Activated CD4-positive, alpha-beta T cell treated with anti-CD3 and anti-CD28 coated beads for 36 hours (primary cell): ENCODE measurements around the gene YPEL4. TPM values are rescaled to one million over a fixed set of nuclear protein-coding genes. Genes with fewer than 3 reads are reported as not detected.
A peak's percentile ranks its signal among the peaks of the same experiment; 100 is the strongest.
"Not testable (repeated sequence)": the region's sequence is repeated elsewhere in the genome, so short reads cannot be mapped to it uniquely, and the experiment has no call there.

Experiments
- ATAC-seq: fragments of 200-7000 bp; cut with Tn5 transposase; one replicate; pipeline ENCODE4 v1.10.0; 2021; ENCODE audit warnings: mild to moderate bottlenecking, moderate library complexity
- CTCF ChIA-PET: fragments of 350-600 bp; sonication (Branson Sonifier 250); formaldehyde crosslinking; loops from one replicate; lab custom pipeline; 2021; ENCODE audit warnings: antibody characterized with exemption; lab: Charles Lee
- POLR2A ChIA-PET: fragments of 350-600 bp; sonication (Branson Sonifier 250); formaldehyde crosslinking; loops from one replicate; lab custom pipeline; 2021; ENCODE audit warnings: antibody characterized with exemption, inconsistent platforms; lab: Charles Lee
- DNase-seq: peaks from one replicate; pipeline ENCODE4 v3.0.0-alpha.2; 2020
- H3K27ac Mint-ChIP-seq: one replicate; pipeline ENCODE4 v1.8.0; 2021; ENCODE audit warnings: mixed read lengths
- H3K27me3 Mint-ChIP-seq: one replicate; pipeline ENCODE4 v1.8.0; 2021; ENCODE audit warnings: mixed read lengths
- H3K36me3 Mint-ChIP-seq: one replicate; pipeline ENCODE4 v1.8.0; 2021; ENCODE audit warnings: low read depth, mixed read lengths
- H3K4me1 Mint-ChIP-seq: one replicate; pipeline ENCODE4 v1.8.0; 2021; ENCODE audit warnings: mixed read lengths
- H3K4me3 Mint-ChIP-seq: one replicate; pipeline ENCODE4 v1.8.0; 2021; ENCODE audit warnings: mild to moderate bottlenecking, moderate library complexity, mixed read lengths
- H3K9me3 Mint-ChIP-seq: one replicate; pipeline ENCODE4 v1.8.0; 2021; ENCODE audit warnings: low read depth, mixed read lengths
- intact Hi-C, 2 experiments: fragments of 100-400 bp; cut with DNase I in 1 of 2; cut with micrococcal nuclease in 1 of 2; formaldehyde crosslinking; loops; one replicate each; pipeline versions ENCODE4 v1.14.2 to v1.15.1; 2022 to 2024; cut with DNase I, micrococcal nuclease
- total RNA-seq, 2 experiments: library from RNA; stranded (reverse); gene quantifications; one replicate each; pipeline ENCODE4 v1.2.3, GENCODE V29; 2021

YPEL4 gene
- total RNA-seq, 2 experiments from 2014 or later: 0.43 to 0.47 TPM

DNA sequence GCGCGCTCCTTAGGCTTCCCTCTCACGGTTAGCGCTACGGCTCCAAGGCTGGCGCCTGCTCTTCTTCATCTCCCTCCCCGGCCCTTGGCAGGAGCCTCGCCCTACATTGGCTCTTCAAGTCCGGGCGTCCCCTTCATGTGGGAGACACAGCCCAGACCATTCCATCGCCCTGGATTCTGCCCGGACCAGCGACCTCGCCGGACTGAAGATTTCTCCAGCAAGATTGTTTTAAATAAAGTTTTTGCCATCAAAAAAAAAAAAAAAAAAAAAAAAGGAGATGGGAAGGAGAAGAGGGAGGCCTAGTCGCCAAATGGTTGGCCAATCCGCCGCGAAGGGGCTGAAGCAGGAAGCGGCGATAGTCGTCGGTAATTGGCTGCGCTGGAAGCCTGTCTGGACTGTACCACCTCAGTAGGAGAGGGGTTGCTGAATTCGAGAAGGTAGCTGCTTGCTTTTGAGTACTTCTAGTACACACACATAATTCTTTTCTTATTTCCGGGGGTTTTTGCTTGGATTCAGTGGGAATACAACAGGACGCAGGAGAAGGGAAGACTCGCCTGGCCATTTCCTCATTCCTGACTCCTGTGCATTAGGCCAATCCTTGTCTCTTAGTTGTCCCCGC is 17.5 kb upstream of the YPEL4 start:
- Mint-ChIP-seq H3K4me3 (peak overlapping the region; percentile 99), H3K9me3 (no peaks in the 10 kb centered on the region), H3K36me3 (peaks cover 14% of the 10 kb centered on the region), H3K27ac (peak overlapping the region; percentile 99), H3K4me1 (peaks cover 35% of the 10 kb centered on the region), H3K27me3 (no peaks in the 10 kb centered on the region)
- CTCF ChIA-PET: interaction anchor here (0.5 to 2.9 kb wide), 5 partner anchors 9 to 496 kb away, joined by 3 to 9 read pairs (median 6); partner anchors contain the start of gene SELENOH
- DNase-seq: peak; percentile 96
- ATAC-seq: peak; percentile 77
- POLR2A ChIA-PET: interaction anchor here (1.0 to 1.3 kb wide), 2 partner anchors 9 to 98 kb away, joined by 4 to 5 read pairs; partner anchors contain the start of gene CLP1
- intact Hi-C loops: loop anchor here (1.0 to 10.0 kb wide), 17 partner anchors 10 to 1950 kb away; partner anchors contain the start of genes CLP1 (in 2 of the 2), MED19 (in 2 of the 2), SELENOH (in 2 of the 2) and SSRP1 (in 2 of the 2)

DNA sequence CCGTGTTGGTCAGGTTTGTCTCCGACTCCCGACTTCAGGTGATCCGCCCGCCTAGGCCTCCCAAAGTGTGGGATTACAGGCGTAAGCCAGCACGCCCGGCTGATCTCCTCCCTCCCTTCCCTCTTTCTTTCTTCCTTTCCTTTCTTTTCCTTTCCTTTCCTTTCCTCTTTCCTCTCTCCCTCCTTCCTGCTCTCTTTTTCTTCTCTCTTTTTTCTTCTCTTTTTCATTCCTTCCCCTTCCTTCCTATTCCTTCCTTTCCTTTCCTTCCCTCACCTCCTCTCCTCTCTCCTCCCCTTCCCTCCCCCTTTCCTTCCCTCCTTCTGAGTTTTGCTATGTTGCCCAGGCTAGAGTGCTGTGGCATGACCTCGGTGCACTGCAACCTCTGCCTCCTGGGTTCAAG is 14.3 kb upstream of the YPEL4 start:
- Mint-ChIP-seq H3K36me3 (peaks cover 31% of the 10 kb centered on the region), H3K9me3 (no peaks in the 10 kb centered on the region), H3K27ac (no peak overlapping the region), H3K4me3 (no peak overlapping the region), H3K4me1 (peaks cover 16% of the 10 kb centered on the region), H3K27me3 (no peaks in the 10 kb centered on the region)
- ATAC-seq (no peak), DNase-seq (no peak)
- CTCF ChIA-PET: no interaction called here
- POLR2A ChIA-PET: no interaction called here
- intact Hi-C loops: loop anchor here (10.0 kb wide), 2 partner anchors 861 to 1891 kb away; no protein-coding TSS in a partner anchor

DNA sequence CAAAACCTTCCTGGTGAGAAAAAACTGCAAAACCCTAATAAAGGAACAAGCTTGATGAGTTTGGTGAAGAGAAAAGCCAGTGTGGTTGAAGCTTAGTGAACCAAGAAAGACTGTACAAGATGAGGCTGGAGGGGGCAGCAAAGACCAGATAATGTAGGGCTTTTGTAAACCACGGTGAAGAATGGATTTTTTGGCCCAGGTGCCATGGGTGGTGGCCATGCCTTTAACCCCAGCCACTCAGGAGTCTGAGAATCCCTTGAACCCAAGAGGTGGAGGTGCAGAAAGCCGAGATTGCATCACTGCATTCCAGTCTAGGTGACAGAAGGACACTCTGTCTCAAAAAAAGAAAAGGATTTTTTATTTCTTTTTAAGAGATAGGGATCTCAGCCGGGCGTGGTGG is 13.2 kb upstream of the YPEL4 start:
- ChIA-PET POLR2A (no interaction called here), CTCF (interaction anchor here (0.6 to 0.9 kb wide), 3 partner anchors 40 to 169 kb away, joined by 3 to 4 read pairs (median 3); no protein-coding TSS in a partner anchor)

DNA sequence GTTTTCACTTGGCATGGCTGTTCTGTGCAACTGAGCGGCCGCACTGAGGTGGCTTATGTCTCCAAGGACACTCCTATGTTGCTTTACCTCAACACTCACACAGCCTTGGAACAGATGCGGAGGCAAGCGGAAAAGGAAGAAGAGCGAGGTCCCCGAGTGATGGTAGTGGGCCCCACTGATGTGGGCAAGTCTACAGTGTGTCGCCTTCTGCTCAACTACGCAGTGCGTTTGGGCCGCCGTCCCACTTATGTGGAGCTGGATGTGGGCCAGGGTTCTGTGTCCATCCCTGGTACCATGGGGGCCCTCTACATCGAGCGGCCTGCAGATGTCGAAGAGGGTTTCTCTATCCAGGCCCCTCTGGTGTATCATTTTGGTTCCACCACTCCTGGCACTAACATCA is 10.0 kb upstream of the YPEL4 start:
- Mint-ChIP-seq H3K9me3 (no peaks in the 10 kb centered on the region), H3K4me1 (peaks cover 23% of the 10 kb centered on the region), H3K27me3 (no peaks in the 10 kb centered on the region), H3K27ac (no peak overlapping the region), H3K36me3 (peaks cover 28% of the 10 kb centered on the region), H3K4me3 (no peak overlapping the region)
- ChIA-PET CTCF (interaction anchor here (1.0 to 3.0 kb wide), 2 partner anchors 19 to 133 kb away, joined by 4 to 9 read pairs; no protein-coding TSS in a partner anchor), POLR2A (no interaction called here)
- ATAC-seq: no peak
- intact Hi-C loops: loop anchor here (5.0 to 10.0 kb wide), 3 partner anchors 252 to 1895 kb away; no protein-coding TSS in a partner anchor
- DNase-seq: no peak

More for the DNA sequence above, 13.2 kb upstream of the YPEL4 start:
- Mint-ChIP-seq H3K36me3 (peaks cover 28% of the 10 kb centered on the region), H3K27ac (no peak overlapping the region), H3K4me3 (no peak overlapping the region), H3K4me1 (peaks cover 23% of the 10 kb centered on the region), H3K9me3 (no peaks in the 10 kb centered on the region), H3K27me3 (no peaks in the 10 kb centered on the region)
- intact Hi-C loops: loop anchor here (10.0 kb wide), 2 partner anchors 862 to 1892 kb away; no protein-coding TSS in a partner anchor
- DNase-seq (peak; percentile 42), ATAC-seq (no peak)

DNA sequence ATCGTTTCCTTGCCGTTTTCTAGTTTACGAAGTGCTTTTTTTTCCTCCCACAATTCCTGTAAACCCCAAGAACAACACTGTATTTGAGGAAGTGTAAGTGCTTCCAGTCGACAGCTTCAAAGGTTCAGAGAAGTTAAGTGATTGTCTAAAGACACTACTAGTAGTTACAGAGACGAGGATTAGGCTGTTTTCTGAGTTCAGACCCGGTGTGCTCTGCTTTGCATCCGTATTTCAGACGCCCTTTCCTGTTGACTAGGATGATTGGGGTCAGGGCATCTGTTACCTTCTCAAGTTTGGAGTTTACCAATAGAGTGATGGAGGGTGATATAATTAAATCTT is 8.3 kb upstream of the YPEL4 start:
- no peak for ATAC-seq
- ChIA-PET CTCF (interaction anchor here (0.6 to 3.0 kb wide), 5 partner anchors 9 to 143 kb away, joined by 3 to 9 read pairs (median 5); partner anchors contain the start of gene SELENOH), POLR2A (interaction anchor here (1.6 kb wide), 1 partner anchor 9 kb away, joined by 5 read pairs; no protein-coding TSS in a partner anchor)
- H3K27ac Mint-ChIP-seq: peak overlapping the region; percentile 95
- peak overlapping the region; percentile 83 for H3K4me3 Mint-ChIP-seq
- no peaks in the 10 kb centered on the region for H3K27me3 Mint-ChIP-seq
- H3K4me1 Mint-ChIP-seq: peaks cover 25% of the 10 kb centered on the region
- H3K9me3 Mint-ChIP-seq: no peaks in the 10 kb centered on the region
- intact Hi-C loops: loop anchor here in 1 of 2 experiments (5.0 kb wide), 1 partner anchor 251 kb away; no protein-coding TSS in a partner anchor
- peaks cover 28% of the 10 kb centered on the region for H3K36me3 Mint-ChIP-seq
- no peak for DNase-seq

DNA sequence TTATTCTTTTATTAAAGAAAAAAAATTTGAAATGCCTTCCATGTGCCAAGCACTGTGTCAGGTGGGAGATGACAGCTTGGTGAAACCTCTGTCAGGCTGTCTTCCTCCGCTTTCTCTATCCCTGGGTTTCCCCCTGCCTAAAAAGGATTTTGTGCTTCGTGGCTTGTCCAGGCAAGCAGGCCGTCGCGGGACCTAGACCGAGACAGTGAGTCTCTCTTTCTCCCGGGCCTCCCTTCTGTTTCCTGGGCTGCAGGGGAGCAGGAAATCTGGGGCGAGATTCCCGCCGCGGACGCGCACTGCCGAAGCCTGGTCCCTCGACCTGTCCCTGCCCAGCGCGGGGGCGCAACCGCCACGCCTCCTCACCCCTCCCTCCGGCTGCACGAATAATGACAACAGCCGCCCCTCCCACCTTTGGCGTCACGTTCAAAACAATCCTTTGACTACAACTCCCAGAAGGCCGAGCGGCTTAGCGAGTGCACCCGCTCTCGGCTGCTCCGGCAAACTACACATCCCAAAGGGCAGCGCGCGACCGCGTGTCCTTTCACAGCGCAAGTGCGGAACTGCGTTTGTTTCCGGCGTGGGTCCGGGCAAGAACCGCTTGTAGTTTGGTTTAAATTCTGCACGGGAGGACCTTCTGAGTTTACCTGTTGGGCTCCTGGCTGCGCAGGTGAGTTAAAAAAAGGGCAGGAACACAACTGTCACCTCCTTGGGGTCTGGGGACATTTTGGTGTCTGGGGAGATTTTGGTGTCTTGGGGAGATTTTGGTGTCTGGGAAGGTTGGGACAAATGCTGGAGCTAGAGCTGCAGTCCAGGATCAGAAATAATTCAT is 7.7 kb upstream of the YPEL4 start, which contains the start of gene CLP1:
TSS of gene CLP1 (plus strand) at position 569 of the 829 bp plus-strand sequence. CDS start 1,715 bp downstream, outside the sequence.
- CTCF ChIA-PET: interaction anchor here (0.7 to 3.0 kb wide), 5 partner anchors 9 to 312 kb away, joined by 3 to 9 read pairs (median 5); partner anchors contain the start of gene SELENOH
- POLR2A ChIA-PET: interaction anchor here (0.6 to 1.6 kb wide), 2 partner anchors 9 to 144 kb away, joined by 4 to 5 read pairs; no protein-coding TSS in a partner anchor
- Mint-ChIP-seq H3K4me3 (peak within 1 kb of the TSS; percentile 83), H3K27me3 (no peaks in the 10 kb centered on the region), H3K9me3 (no peaks in the 10 kb centered on the region), H3K36me3 (peaks cover 23% of the 10 kb centered on the region), H3K27ac (peak within 1 kb of the TSS; percentile 95), H3K4me1 (peaks cover 29% of the 10 kb centered on the region)
- ATAC-seq: peak; percentile 98
- peak; percentile 100 for DNase-seq
- intact Hi-C loops: loop anchor here (1.0 to 5.0 kb wide), 9 partner anchors 10 to 921 kb away; partner anchors contain the start of genes MED19 (in 2 of the 2), SELENOH (in 2 of the 2), TIMM10 (in 2 of the 2) and TMX2 (in 2 of the 2)

DNA sequence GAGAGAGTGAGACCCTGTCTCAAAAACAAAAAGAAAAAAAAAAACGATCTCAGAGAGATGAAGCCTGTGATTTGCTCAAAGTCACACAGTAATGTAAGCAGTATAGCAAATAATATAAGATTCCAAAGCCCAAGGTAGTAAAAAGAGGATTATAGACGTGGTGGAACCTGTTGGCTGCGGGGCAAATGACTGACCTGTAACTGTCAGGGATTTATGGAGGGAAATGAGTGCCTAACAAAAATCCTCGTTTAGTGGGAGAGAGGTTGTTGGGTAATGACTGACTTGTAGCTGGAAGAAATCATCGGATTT is 7.1 kb upstream of the YPEL4 start:
- peak overlapping the region; percentile 72 for H3K27ac Mint-ChIP-seq
- no peaks in the 10 kb centered on the region for H3K9me3 Mint-ChIP-seq
- H3K4me1 Mint-ChIP-seq: peaks cover 27% of the 10 kb centered on the region
- DNase-seq: no peak
- CTCF ChIA-PET: interaction anchor here (0.7 to 3.0 kb wide), 3 partner anchors 16 to 311 kb away, joined by 3 to 9 read pairs (median 5); partner anchors contain the start of gene SELENOH
- ATAC-seq: no peak
- H3K27me3 Mint-ChIP-seq: no peaks in the 10 kb centered on the region
- peaks cover 20% of the 10 kb centered on the region for H3K36me3 Mint-ChIP-seq
- intact Hi-C loops: loop anchor here (1.0 to 5.0 kb wide), 9 partner anchors 10 to 922 kb away; partner anchors contain the start of genes MED19 (in 2 of the 2), SELENOH (in 2 of the 2), TIMM10 (in 2 of the 2) and TMX2 (in 2 of the 2)
- peak overlapping the region; percentile 83 for H3K4me3 Mint-ChIP-seq
- POLR2A ChIA-PET: no interaction called here

DNA sequence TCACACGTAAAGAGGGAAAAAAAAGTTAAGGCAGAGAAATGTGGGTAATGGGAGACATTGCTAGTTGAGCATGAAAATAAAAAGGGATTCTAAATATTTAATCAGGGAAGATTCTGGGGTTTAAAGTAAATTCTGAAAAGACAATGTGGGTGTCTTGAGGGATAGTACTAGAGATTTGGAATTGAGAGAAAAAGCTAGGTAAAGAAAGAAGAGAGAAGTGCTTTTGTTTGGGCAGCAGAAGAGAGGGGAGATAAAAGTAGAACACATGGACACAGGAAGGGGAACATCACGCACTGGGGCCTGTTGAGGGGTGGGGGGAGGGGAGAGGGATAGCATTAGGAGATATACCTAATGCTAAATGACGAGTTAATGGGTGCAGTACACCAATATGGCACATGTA is 3.5 kb upstream of the YPEL4 start:
- Mint-ChIP-seq H3K4me3 (peak overlapping the region; percentile 1), H3K27ac (peak overlapping the region; percentile 44), H3K36me3 (no peaks in the 10 kb centered on the region), H3K27me3 (peaks cover 11% of the 10 kb centered on the region), H3K9me3 (no peaks in the 10 kb centered on the region), H3K4me1 (peaks cover 37% of the 10 kb centered on the region)
- no peak for DNase-seq
- intact Hi-C loops: no loop called here
- POLR2A ChIA-PET: no interaction called here
- CTCF ChIA-PET: interaction anchor here (0.6 to 2.3 kb wide), 8 partner anchors 9 to 1498 kb away, joined by 3 to 7 read pairs (median 5); no protein-coding TSS in a partner anchor
- ATAC-seq: no peak

DNA sequence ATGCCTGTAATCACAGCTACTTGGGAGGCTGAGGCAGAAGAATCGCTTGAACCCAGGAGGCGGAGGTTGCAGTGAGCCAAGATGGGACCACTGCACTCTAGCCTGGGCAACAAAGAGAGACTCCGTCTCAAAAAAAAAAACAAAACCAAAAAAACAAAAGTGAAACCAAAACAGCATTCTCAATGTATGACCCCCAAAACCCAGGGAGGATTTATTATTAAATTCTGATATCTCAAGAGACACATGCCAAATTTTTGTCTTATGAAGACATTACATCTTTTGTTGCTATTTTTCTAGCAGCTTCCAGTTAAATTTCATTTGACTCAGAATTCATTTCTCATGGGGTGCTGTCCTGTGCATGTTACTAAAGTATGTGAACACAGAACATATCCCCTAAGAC is 3.0 kb upstream of the YPEL4 start:
- H3K27ac Mint-ChIP-seq: peak overlapping the region; percentile 58
- DNase-seq: no peak
- H3K27me3 Mint-ChIP-seq: peaks cover 16% of the 10 kb centered on the region
- intact Hi-C loops: no loop called here
- no peaks in the 10 kb centered on the region for H3K9me3 Mint-ChIP-seq
- no peaks in the 10 kb centered on the region for H3K36me3 Mint-ChIP-seq
- CTCF ChIA-PET: interaction anchor here (0.6 to 2.3 kb wide), 6 partner anchors 8 to 195 kb away, joined by 4 to 10 read pairs (median 5); no protein-coding TSS in a partner anchor
- H3K4me3 Mint-ChIP-seq: peak overlapping the region; percentile 19
- no peak for ATAC-seq
- peaks cover 41% of the 10 kb centered on the region for H3K4me1 Mint-ChIP-seq
- POLR2A ChIA-PET: interaction anchor here (0.6 kb wide), 1 partner anchor 21 kb away, joined by 3 read pairs; no protein-coding TSS in a partner anchor

DNA sequence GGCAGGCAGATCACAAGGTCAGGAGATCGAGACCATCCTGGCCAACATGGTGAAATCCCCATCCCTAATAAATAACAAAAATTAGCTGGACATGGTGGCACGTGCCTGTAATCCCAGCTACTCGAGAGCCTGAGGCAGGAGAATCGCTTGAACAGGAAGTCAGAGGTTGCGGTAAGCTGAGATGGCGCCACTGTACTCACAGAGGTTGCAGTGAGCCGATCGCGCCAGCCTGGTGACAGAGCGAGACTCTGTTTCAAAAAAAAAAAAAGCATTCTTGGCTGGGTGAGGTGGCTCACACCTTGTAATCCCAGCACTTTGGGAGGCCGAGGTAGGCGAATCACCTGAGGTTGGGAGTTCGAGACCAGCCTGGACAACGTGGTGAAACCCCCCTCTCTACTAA is 2.5 kb upstream of the YPEL4 start:
- intact Hi-C loops, ATAC-seq, H3K9me3 Mint-ChIP-seq, H3K36me3 Mint-ChIP-seq: not testable (repeated sequence)
- H3K4me3 Mint-ChIP-seq: peak overlapping the region; percentile 19
- ChIA-PET CTCF (interaction anchor here (0.6 to 2.3 kb wide), 6 partner anchors 8 to 194 kb away, joined by 3 to 10 read pairs (median 5); partner anchors contain the start of gene UBE2L6), POLR2A (interaction anchor here (0.6 kb wide), 1 partner anchor 21 kb away, joined by 3 read pairs; no protein-coding TSS in a partner anchor)
- peak; percentile 59 for DNase-seq
- peaks cover 43% of the 10 kb centered on the region for H3K4me1 Mint-ChIP-seq
- peak overlapping the region; percentile 58 for H3K27ac Mint-ChIP-seq
- peaks cover 20% of the 10 kb centered on the region for H3K27me3 Mint-ChIP-seq
